ENCODE results near the gene THOC3.

DNA sequence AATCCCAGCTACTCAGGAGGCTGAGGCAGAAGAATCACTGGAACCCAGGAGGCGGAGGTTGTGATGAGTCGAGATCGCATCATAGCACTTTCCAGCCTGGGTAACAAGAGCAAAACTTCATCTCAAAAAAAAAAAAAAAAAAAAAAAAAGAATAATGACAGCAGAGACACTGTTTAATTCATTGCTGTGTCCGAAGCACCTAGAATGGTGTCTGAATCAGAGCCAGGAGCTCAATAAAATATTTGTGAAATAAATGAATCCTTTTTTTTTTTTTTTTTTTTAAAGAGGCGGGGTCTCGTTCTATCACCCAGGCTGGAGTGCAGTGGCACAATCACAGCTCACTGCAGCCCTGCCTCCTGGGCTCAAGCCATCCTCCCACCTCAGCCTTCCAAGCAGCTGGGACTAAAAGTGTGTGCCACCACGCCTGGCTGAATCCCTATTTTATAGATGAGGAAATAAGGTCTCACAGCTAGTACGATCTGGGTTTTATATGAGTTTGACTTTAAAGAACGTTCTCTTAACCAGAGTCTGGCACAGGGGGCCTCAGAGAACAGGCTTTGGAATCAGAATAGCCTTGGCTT, 47.8 kb downstream of the THOC3 start:
- TF ChIP-seq, protein P1, sequence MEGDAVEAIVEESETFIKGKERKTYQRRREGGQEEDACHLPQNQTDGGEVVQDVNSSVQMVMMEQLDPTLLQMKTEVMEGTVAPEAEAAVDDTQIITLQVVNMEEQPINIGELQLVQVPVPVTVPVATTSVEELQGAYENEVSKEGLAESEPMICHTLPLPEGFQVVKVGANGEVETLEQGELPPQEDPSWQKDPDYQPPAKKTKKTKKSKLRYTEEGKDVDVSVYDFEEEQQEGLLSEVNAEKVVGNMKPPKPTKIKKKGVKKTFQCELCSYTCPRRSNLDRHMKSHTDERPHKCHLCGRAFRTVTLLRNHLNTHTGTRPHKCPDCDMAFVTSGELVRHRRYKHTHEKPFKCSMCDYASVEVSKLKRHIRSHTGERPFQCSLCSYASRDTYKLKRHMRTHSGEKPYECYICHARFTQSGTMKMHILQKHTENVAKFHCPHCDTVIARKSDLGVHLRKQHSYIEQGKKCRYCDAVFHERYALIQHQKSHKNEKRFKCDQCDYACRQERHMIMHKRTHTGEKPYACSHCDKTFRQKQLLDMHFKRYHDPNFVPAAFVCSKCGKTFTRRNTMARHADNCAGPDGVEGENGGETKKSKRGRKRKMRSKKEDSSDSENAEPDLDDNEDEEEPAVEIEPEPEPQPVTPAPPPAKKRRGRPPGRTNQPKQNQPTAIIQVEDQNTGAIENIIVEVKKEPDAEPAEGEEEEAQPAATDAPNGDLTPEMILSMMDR (IDR thresholded peaks at IDR 0.05; ENCODE audit: low read depth, low read length, poor library complexity, severe bottlenecking) = no peak
- TF ChIP-seq EZH2phosphoT487 (IDR thresholded peaks at IDR 0.05; ENCODE audit: borderline replicate concordance, low read length) = no peak

All from DOHH2 (cell line).